Measurements from ENCODE around the gene RBP3.

DNA sequence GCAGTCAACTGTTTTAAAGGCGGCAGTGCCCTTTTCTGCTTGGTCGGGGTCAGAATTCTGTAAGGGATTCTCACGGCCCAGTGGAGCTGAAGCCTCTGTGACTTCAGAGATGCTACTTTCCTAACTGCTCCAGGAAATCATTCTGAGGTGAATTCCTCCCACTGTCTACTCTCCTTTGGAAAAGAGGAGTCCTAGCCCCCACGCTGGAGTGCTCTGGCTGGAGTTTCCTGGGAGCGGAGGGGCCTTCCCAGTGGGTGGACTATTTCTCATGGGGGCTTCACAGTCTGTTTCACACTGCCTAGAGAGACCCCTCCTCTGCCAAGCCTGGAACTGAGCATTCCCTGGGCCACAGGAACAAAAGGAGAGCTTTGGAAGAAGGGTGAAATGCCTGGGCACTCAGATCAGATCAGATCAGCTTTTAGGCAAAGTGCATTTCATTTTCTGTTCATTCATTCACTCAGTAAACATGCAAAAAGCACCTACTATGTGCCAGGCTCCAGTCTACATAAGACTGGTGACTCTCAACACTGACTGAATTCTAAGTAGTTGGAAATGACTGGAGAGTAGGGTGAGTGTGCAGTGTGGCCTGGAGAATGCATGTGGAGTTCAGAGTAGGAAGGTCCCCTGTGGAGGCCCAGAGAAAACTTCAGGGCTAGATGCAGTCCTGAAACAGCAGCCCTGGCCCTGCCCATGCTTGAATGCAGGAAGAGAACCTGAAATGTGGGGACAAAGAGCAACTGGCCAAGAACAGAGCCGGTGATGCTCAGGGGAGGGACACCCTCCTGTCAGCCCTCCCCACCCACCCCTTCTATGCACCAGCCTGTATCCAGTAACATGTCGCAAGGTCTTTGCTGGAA lies 23.7 kb downstream of the RBP3 start:
- TF ChIP-seq, protein P1, sequence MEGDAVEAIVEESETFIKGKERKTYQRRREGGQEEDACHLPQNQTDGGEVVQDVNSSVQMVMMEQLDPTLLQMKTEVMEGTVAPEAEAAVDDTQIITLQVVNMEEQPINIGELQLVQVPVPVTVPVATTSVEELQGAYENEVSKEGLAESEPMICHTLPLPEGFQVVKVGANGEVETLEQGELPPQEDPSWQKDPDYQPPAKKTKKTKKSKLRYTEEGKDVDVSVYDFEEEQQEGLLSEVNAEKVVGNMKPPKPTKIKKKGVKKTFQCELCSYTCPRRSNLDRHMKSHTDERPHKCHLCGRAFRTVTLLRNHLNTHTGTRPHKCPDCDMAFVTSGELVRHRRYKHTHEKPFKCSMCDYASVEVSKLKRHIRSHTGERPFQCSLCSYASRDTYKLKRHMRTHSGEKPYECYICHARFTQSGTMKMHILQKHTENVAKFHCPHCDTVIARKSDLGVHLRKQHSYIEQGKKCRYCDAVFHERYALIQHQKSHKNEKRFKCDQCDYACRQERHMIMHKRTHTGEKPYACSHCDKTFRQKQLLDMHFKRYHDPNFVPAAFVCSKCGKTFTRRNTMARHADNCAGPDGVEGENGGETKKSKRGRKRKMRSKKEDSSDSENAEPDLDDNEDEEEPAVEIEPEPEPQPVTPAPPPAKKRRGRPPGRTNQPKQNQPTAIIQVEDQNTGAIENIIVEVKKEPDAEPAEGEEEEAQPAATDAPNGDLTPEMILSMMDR (IDR thresholded peaks at IDR 0.05; ENCODE audit: low read depth, low read length): no peak
- TF ChIP-seq EZH2phosphoT487 (IDR thresholded peaks at IDR 0.05; ENCODE audit: low read depth): no peak
